ENCODE measurements around the gene BLTP1.
A peak's percentile ranks its signal among the peaks of the same experiment; 100 is the strongest.
"Not testable (repeated sequence)": the region's sequence is repeated elsewhere in the genome, so short reads cannot be mapped to it uniquely, and the experiment has no call there.

The BLTP1 gene

GRCh38 chr4:122151982-122152710, at the start of gene BLTP1:
Gene BLTP1, plus strand, starts transcription at chr4:122152331. Its CDS starts 18,317 bp downstream, at chr4:122170648.
- peak; percentile 95 for DNase-seq (ENCODE audit: low spot score)

GRCh38 chr4:122104184-122104583, 47.9 kb upstream of the BLTP1 start:
- DNase-seq (ENCODE audit: low spot score), result no peak

GRCh38 chr4:122107680-122108079, 44.5 kb upstream of the BLTP1 start:
- no peak for DNase-seq (ENCODE audit: low spot score)

- not testable (repeated sequence) for DNase-seq (ENCODE audit: low spot score)
Measured at GRCh38 chr4:122110304-122110703, 41.8 kb upstream of the BLTP1 start.

- DNase-seq (ENCODE audit: low spot score), result no peak
Measured at GRCh38 chr4:122117743-122118142, 34.4 kb upstream of the BLTP1 start.

- no peak for DNase-seq (ENCODE audit: low spot score)
Measured at GRCh38 chr4:122118243-122118642, 33.9 kb upstream of the BLTP1 start.

- no peak for DNase-seq (ENCODE audit: low spot score)
Measured at GRCh38 chr4:122119739-122120138, 32.4 kb upstream of the BLTP1 start.

GRCh38 chr4:122121593-122121992, 30.5 kb upstream of the BLTP1 start:
- no peak for DNase-seq (ENCODE audit: low spot score)

- no peak for DNase-seq (ENCODE audit: low spot score)
Measured at GRCh38 chr4:122122083-122122482, 30.0 kb upstream of the BLTP1 start.

GRCh38 chr4:122129061-122129460, 23.1 kb upstream of the BLTP1 start:
- DNase-seq (ENCODE audit: low spot score), result no peak

GRCh38 chr4:122131562-122132157, 20.5 kb upstream of the BLTP1 start:
- no peak for DNase-seq (ENCODE audit: low spot score)

- DNase-seq (ENCODE audit: low spot score), result no peak
Measured at GRCh38 chr4:122132891-122133290, 19.2 kb upstream of the BLTP1 start.

GRCh38 chr4:122139139-122139538, 13.0 kb upstream of the BLTP1 start:
- DNase-seq (ENCODE audit: low spot score), result no peak

- DNase-seq (ENCODE audit: low spot score), result no peak
Measured at GRCh38 chr4:122140834-122141233, 11.3 kb upstream of the BLTP1 start.

GRCh38 chr4:122142687-122143086, 9.4 kb upstream of the BLTP1 start:
- no peak for DNase-seq (ENCODE audit: low spot score)

- no peak for DNase-seq (ENCODE audit: low spot score)
Measured at GRCh38 chr4:122146652-122147051, 5.5 kb upstream of the BLTP1 start.

GRCh38 chr4:122150931-122151330, 1.2 kb upstream of the BLTP1 start:
- no peak for DNase-seq (ENCODE audit: low spot score)

GRCh38 chr4:122152711-122153226, 638 bp downstream of the BLTP1 start:
- no peak for DNase-seq (ENCODE audit: low spot score)

- no peak for DNase-seq (ENCODE audit: low spot score)
Measured at GRCh38 chr4:122156819-122157218, 4.7 kb downstream of the BLTP1 start.

GRCh38 chr4:122163301-122163700, 11.2 kb downstream of the BLTP1 start:
- DNase-seq (ENCODE audit: low spot score), result no peak

- no peak for DNase-seq (ENCODE audit: low spot score)
Measured at GRCh38 chr4:122163767-122164166, 11.6 kb downstream of the BLTP1 start.

- no peak for DNase-seq (ENCODE audit: low spot score)
Measured at GRCh38 chr4:122167369-122167768, 15.2 kb downstream of the BLTP1 start.

- no peak for DNase-seq (ENCODE audit: low spot score)
Measured at GRCh38 chr4:122170775-122171174, 18.6 kb downstream of the BLTP1 start.

GRCh38 chr4:122171323-122171722, 19.2 kb downstream of the BLTP1 start:
- no peak for DNase-seq (ENCODE audit: low spot score)
